PC-9 (cell line): Measurements from ENCODE around the gene EIF4G2. TPM values are rescaled to one million over a fixed set of nuclear protein-coding genes. Genes with fewer than 3 reads are reported as not detected.

ENCODE experiments used
- BruUV-seq: library from RNA; stranded (reverse); fragments of 400-500 nt; replicated peaks from 2 replicates; lab custom pipeline; 2021; lab: Mats Ljungman, UMichigan
- CTCF ChIA-PET: fragments of 300-600 bp; sonication (Branson Sonifier 250); formaldehyde crosslinking; loops from one replicate; lab custom pipeline; 2022; ENCODE audit warnings: antibody characterized with exemption; lab: Charles Lee
- POLR2A ChIA-PET: fragments of 300-600 bp; sonication (Branson Sonifier 250); formaldehyde crosslinking; loops from one replicate; lab custom pipeline; 2022; ENCODE audit warnings: antibody characterized with exemption; ENCODE audit not compliant: unreplicated experiment; lab: Charles Lee
- DNase-seq, 2 experiments: peaks; one replicate each; pipeline versions ENCODE4 v3.0.0 to v3.0.0-alpha.2; 2015 to 2022; ENCODE audit warnings: mixed read lengths in 1 of 2
- H2AFZ ChIP-seq: fragments of 200-600 bp; sonication (generic); 2 replicates; pipeline ENCODE4 v1.8.1; 2017; ENCODE audit warnings: antibody characterized with exemption
- H3F3A ChIP-seq: fragments of 200-600 bp; sonication (generic); 2 replicates; pipeline ENCODE4 v1.8.1; 2017; ENCODE audit warnings: antibody characterized with exemption, mild to moderate bottlenecking, low read depth; ENCODE audit not compliant: insufficient read depth
- H3K27ac ChIP-seq: fragments of 200-600 bp; sonication (generic); 2 replicates; pipeline ENCODE4 v1.6.1; 2016; ENCODE audit warnings: mixed run types
- H3K27me3 ChIP-seq: fragments of 200-600 bp; sonication (generic); 2 replicates; pipeline ENCODE4 v1.6.1; 2016; ENCODE audit warnings: low read depth, mixed run types; ENCODE audit not compliant: insufficient read depth
- H3K36me3 ChIP-seq: fragments of 200-600 bp; sonication (generic); 2 replicates; pipeline ENCODE4 v1.6.1; 2016; ENCODE audit warnings: low read depth, mixed run types
- H3K4me1 ChIP-seq: fragments of 200-600 bp; sonication (generic); replicated peaks from 2 replicates; pipeline ENCODE4 v1.6.1; 2016; ENCODE audit warnings: mixed run types; ENCODE audit not compliant: insufficient read depth
- H3K4me2 ChIP-seq: fragments of 200-600 bp; sonication (generic); 2 replicates; pipeline ENCODE4 v1.6.1; 2017; ENCODE audit warnings: mixed run types
- H3K4me3 ChIP-seq: fragments of 200-600 bp; sonication (generic); 2 replicates; pipeline ENCODE4 v1.6.1; 2016; ENCODE audit warnings: mixed run types
- H3K79me2 ChIP-seq: fragments of 200-600 bp; sonication (generic); 2 replicates; pipeline ENCODE4 v1.6.1; 2017; ENCODE audit warnings: low read depth, mixed run types
- H3K9me2 ChIP-seq: fragments of 200-600 bp; sonication (generic); 2 replicates; pipeline ENCODE4 v1.8.1; 2017; ENCODE audit warnings: mild to moderate bottlenecking; ENCODE audit not compliant: insufficient read depth
- H3K9me3 ChIP-seq: fragments of 200-600 bp; sonication (generic); 2 replicates; pipeline ENCODE4 v1.8.1; 2016; ENCODE audit warnings: low read depth; ENCODE audit not compliant: insufficient read depth
- H4K20me1 ChIP-seq: fragments of 200-600 bp; sonication (generic); 2 replicates; pipeline ENCODE4 v1.8.1; 2017; ENCODE audit not compliant: insufficient read depth
- CTCF ChIP-seq: fragments of 200-600 bp; sonication (generic); conservative IDR thresholded peaks from 2 replicates; pipeline ENCODE4 v1.6.1; 2017; ENCODE audit warnings: mixed run types, antibody characterized with exemption, mild to moderate bottlenecking, moderate library complexity
- EZH2 ChIP-seq: fragments of 200-600 bp; sonication (generic); IDR thresholded peaks from 2 replicates; pipeline ENCODE4 v1.8.0; 2017; ENCODE audit warnings: antibody characterized with exemption, low read depth
- intact Hi-C: fragments of 100-400 bp; cut with micrococcal nuclease; formaldehyde crosslinking; loops from one replicate; pipeline ENCODE4 v1.10.0; 2022; ENCODE audit not compliant: unreplicated experiment
- total RNA-seq: library from RNA; stranded (reverse); gene quantifications from 2 replicates; pipeline ENCODE4 v1.2.3, GENCODE V29; 2021

The EIF4G2 gene
- total RNA-seq, 1 experiment from 2014 or later = 353 TPM

GRCh38 chr11:10857459-10857708 lies 48.7 kb upstream of the EIF4G2 start:
- Histone ChIP-seq H3K4me1 (peaks cover 21% of the 10 kb centered on the region), H3K27me3 (no peaks in the 10 kb centered on the region), H3K9me3 (no peaks in the 10 kb centered on the region), H2AFZ (peak overlapping the region; percentile 84), H4K20me1 (no peaks in the 10 kb centered on the region), H3K27ac (peak overlapping the region; percentile 82), H3K4me3 (peak overlapping the region; percentile 96), H3K79me2 (peaks cover 69% of the 10 kb centered on the region), H3K9me2 (no peaks in the 10 kb centered on the region), H3K4me2 (peak overlapping the region; percentile 89), H3F3A (peaks cover 12% of the 10 kb centered on the region; the same call in 1 of the 2 replicates), H3K36me3 (peaks cover 32% of the 10 kb centered on the region)
- peak in 1 of 2 experiments; percentile 19 for DNase-seq
- intact Hi-C loops = no loop called here
- ChIA-PET CTCF (interaction anchor here (0.6 to 1.2 kb wide), 3 partner anchors 43 to 831 kb away, joined by 3 to 10 read pairs (median 6); partner anchors contain the start of gene EIF4G2), POLR2A (interaction anchor here (0.6 to 1.0 kb wide), 5 partner anchors 19 to 986 kb away, joined by 3 to 15 read pairs (median 5); partner anchors contain the start of gene EIF4G2)
- no TSS peak for BruUV-seq
- no peak for TF ChIP-seq EZH2
- TF ChIP-seq CTCF = no peak; the same call in 1 of the 2 replicates

GRCh38 chr11:10856689-10857458 lies 48.1 kb upstream of the EIF4G2 start:
- TF ChIP-seq EZH2 (no peak), CTCF (no peak)
- H3K27me3 ChIP-seq = no peaks in the 10 kb centered on the region
- no peaks in the 10 kb centered on the region; the same call in 1 of the 2 replicates for H3K9me3 ChIP-seq
- H3K4me2 ChIP-seq = peak overlapping the region; percentile 89
- H3K4me1 ChIP-seq = peaks cover 21% of the 10 kb centered on the region
- peak in 1 of 2 experiments; percentile 1 for DNase-seq
- H3K79me2 ChIP-seq = peaks cover 69% of the 10 kb centered on the region
- BruUV-seq = TSS peak; percentile 63
- peak overlapping the region; percentile 82 for H3K27ac ChIP-seq
- peaks cover 36% of the 10 kb centered on the region for H3K36me3 ChIP-seq
- H3K9me2 ChIP-seq = no peaks in the 10 kb centered on the region
- no peaks in the 10 kb centered on the region for H4K20me1 ChIP-seq
- intact Hi-C loops = no loop called here
- H2AFZ ChIP-seq = peak overlapping the region; percentile 84
- H3K4me3 ChIP-seq = peak overlapping the region; percentile 96
- POLR2A ChIA-PET = interaction anchor here (0.6 kb wide), 1 partner anchor 18 kb away, joined by 4 read pairs; no protein-coding TSS in a partner anchor
- H3F3A ChIP-seq = peaks cover 12% of the 10 kb centered on the region; the same call in 1 of the 2 replicates
- CTCF ChIA-PET = interaction anchor here (0.6 kb wide), 1 partner anchor 832 kb away, joined by 6 read pairs; no protein-coding TSS in a partner anchor

GRCh38 chr11:10855295-10855694 lies 46.6 kb upstream of the EIF4G2 start:
- Histone ChIP-seq H3K4me3 (no peak overlapping the region), H4K20me1 (no peaks in the 10 kb centered on the region), H3K9me2 (no peaks in the 10 kb centered on the region), H3K9me3 (no peaks in the 10 kb centered on the region; the same call in 1 of the 2 replicates), H3K4me1 (peaks cover 21% of the 10 kb centered on the region), H3K27me3 (no peaks in the 10 kb centered on the region), H3K36me3 (peaks cover 36% of the 10 kb centered on the region), H3K79me2 (peaks cover 62% of the 10 kb centered on the region), H2AFZ (no peak overlapping the region), H3K4me2 (peak overlapping the region; percentile 89; the same call in 1 of the 2 replicates), H3K27ac (no peak overlapping the region), H3F3A (peaks cover 12% of the 10 kb centered on the region; the same call in 1 of the 2 replicates)
- no peak for DNase-seq
- no peak for TF ChIP-seq EZH2
- no peak for TF ChIP-seq CTCF
- ChIA-PET POLR2A (no interaction called here), CTCF (no interaction called here)
- intact Hi-C loops = no loop called here
- no TSS peak for BruUV-seq
